Measurements from ENCODE around the gene GALM.

The GALM gene

GRCh38 chr2:38720613-38721241 is 54.8 kb downstream of the GALM start:
- Histone ChIP-seq H3K27ac (peak overlapping the region; percentile 69 to 75), H3K27me3 (no peaks in the 10 kb centered on the region), H3K36me3 (no peaks in the 10 kb centered on the region), H3K4me3 (no peak overlapping the region), H3K4me1 (peaks cover 0 to 24% (median 15%) of the 10 kb centered on the region in 4 donors), H3K9me3 (no peaks in the 10 kb centered on the region)
- intact Hi-C loops (cut with DNase I; ENCODE audit: low total_unique reads), result no loop called here
- DNase-seq, result peak; percentile 88 to 95
- no peak for TF ChIP-seq CTCF (IDR thresholded peaks at IDR 0.05)

- H3K27me3 ChIP-seq, result no peaks in the 10 kb centered on the region
- H3K36me3 ChIP-seq, result no peaks in the 10 kb centered on the region
- peak; percentile 14 to 42 for DNase-seq
- H3K27ac ChIP-seq, result peak overlapping the region; percentile 31 to 41
- H3K9me3 ChIP-seq, result no peaks in the 10 kb centered on the region
- H3K4me1 ChIP-seq, result peaks cover 0 to 24% (median 15%) of the 10 kb centered on the region in 4 donors
- no peak overlapping the region for H3K4me3 ChIP-seq
- intact Hi-C loops (cut with DNase I; ENCODE audit: low total_unique reads), result no loop called here
- TF ChIP-seq CTCF (IDR thresholded peaks at IDR 0.05), result no peak
Measured at GRCh38 chr2:38722271-38723061, 56.6 kb downstream of the GALM start.

GRCh38 chr2:38723173-38723572 is 57.3 kb downstream of the GALM start:
- intact Hi-C loops (cut with DNase I; ENCODE audit: low total_unique reads), result no loop called here
- no peaks in the 10 kb centered on the region for H3K27me3 ChIP-seq
- DNase-seq, result peak; percentile 1 to 27
- H3K36me3 ChIP-seq, result no peaks in the 10 kb centered on the region
- H3K4me3 ChIP-seq, result no peak overlapping the region
- H3K9me3 ChIP-seq, result no peaks in the 10 kb centered on the region
- no peak for TF ChIP-seq CTCF (IDR thresholded peaks at IDR 0.05)
- H3K4me1 ChIP-seq, result peaks cover 0 to 24% (median 15%) of the 10 kb centered on the region in 4 donors
- no peak overlapping the region for H3K27ac ChIP-seq

GRCh38 chr2:38727661-38728060 is 61.7 kb downstream of the GALM start:
- TF ChIP-seq CTCF (IDR thresholded peaks at IDR 0.05), result no peak
- peaks cover 11 to 37% (median 34%) of the 10 kb centered on the region in 3 donors for H3K36me3 ChIP-seq
- H3K4me3 ChIP-seq, result no peak overlapping the region
- no peaks in the 10 kb centered on the region for H3K9me3 ChIP-seq
- intact Hi-C loops (cut with DNase I; ENCODE audit: low total_unique reads), result no loop called here
- H3K27ac ChIP-seq, result no peak overlapping the region
- H3K27me3 ChIP-seq, result no peaks in the 10 kb centered on the region
- H3K4me1 ChIP-seq, result no peaks in the 10 kb centered on the region
- peak in 1 of 2 donors; percentile 5 for DNase-seq

- DNase-seq, result no peak
- intact Hi-C loops (cut with DNase I; ENCODE audit: low total_unique reads), result no loop called here
- Histone ChIP-seq H3K4me3 (no peak overlapping the region), H3K27me3 (no peaks in the 10 kb centered on the region), H3K36me3 (peaks cover 21 to 46% (median 39%) of the 10 kb centered on the region in 3 donors), H3K4me1 (no peaks in the 10 kb centered on the region), H3K27ac (no peak overlapping the region), H3K9me3 (no peaks in the 10 kb centered on the region)
- no peak for TF ChIP-seq CTCF (IDR thresholded peaks at IDR 0.05)
Measured at GRCh38 chr2:38728694-38729093, 62.8 kb downstream of the GALM start.
